ENCODE measurements around the gene ITGAD.

GRCh38 chr16:31403590-31404352 lies 10.6 kb downstream of the ITGAD start:
- TF ChIP-seq HDAC2 (IDR thresholded peaks at IDR 0.05) (no peak), CTCF (IDR thresholded peaks at IDR 0.05) (no peak), HOXA7 (CRISPR knock-in tag; IDR thresholded peaks at IDR 0.05) (no peak), POLR2A (IDR thresholded peaks at IDR 0.05; ENCODE audit: low read length) (no peak), RFX5 (IDR thresholded peaks at IDR 0.05) (no peak), ZC3H11A (IDR thresholded peaks at IDR 0.05) (no peak), MAX (IDR thresholded peaks at IDR 0.05) (no peak), REST (IDR thresholded peaks at IDR 0.05) (no peak), CHD4 (IDR thresholded peaks at IDR 0.05; ENCODE audit: borderline replicate concordance) (no peak)
